CD4-positive, alpha-beta T cell (primary cell): ENCODE results near the gene ZNF282. TPM values are rescaled to one million over a fixed set of nuclear protein-coding genes. Genes with fewer than 3 reads are reported as not detected.

ENCODE experiments used
- ATAC-seq: fragments of 200-7000 bp; cut with Tn5 transposase; one replicate; pipeline ENCODE4 v1.10.0; 2022; ENCODE audit warnings: mild to moderate bottlenecking; ENCODE audit not compliant: poor library complexity
- CTCF ChIA-PET: fragments of 350-600 bp; sonication (Branson Sonifier 250); formaldehyde crosslinking; loops from one replicate; lab custom pipeline; 2021; ENCODE audit warnings: antibody characterized with exemption, inconsistent platforms; lab: Charles Lee
- POLR2A ChIA-PET: fragments of 350-600 bp; sonication (Branson Sonifier 250); formaldehyde crosslinking; loops from one replicate; lab custom pipeline; 2021; ENCODE audit warnings: antibody characterized with exemption, inconsistent platforms; lab: Charles Lee
- DNase-seq, 14 experiments: peaks; one replicate each; pipeline ENCODE4 v3.0.0-alpha.2; 2013 to 2020; ENCODE audit warnings: mixed read lengths in 2 of 14
- H3K27ac ChIP-seq, 2 donors: one replicate each; pipeline versions ENCODE4 v1.5.1 to v1.7.0; 2013; ENCODE audit warnings: low read length in 2 of 2, low read depth in 1 of 2, mild to moderate bottlenecking in 1 of 2
- H3K27me3 ChIP-seq, 2 experiments: 1 replicate in 1 of 2; 2 replicates in 1 of 2; pipeline versions ENCODE4 v1.6.1 to v1.7.0; 2013; ENCODE audit warnings: low read length in 2 of 2, control low read depth in 1 of 2, mild to moderate bottlenecking in 1 of 2, moderate library complexity in 1 of 2; ENCODE audit not compliant: insufficient read depth in 2 of 2, control insufficient read depth in 1 of 2
- H3K36me3 ChIP-seq: one replicate; pipeline ENCODE4 v1.6.1; 2013; ENCODE audit warnings: low read length, control low read depth; ENCODE audit not compliant: insufficient read depth
- H3K4me1 ChIP-seq: one replicate; pipeline ENCODE4 v1.6.1; 2013; ENCODE audit warnings: low read length, control low read depth; ENCODE audit not compliant: insufficient read depth
- H3K4me3 ChIP-seq: one replicate; pipeline ENCODE4 v1.5.1; 2013; ENCODE audit warnings: mild to moderate bottlenecking, low read length, moderate library complexity
- H3K9me3 ChIP-seq, 2 experiments: 1 replicate in 1 of 2; 2 replicates in 1 of 2; pipeline versions ENCODE4 v1.6.1 to v1.7.0; 2013; ENCODE audit warnings: low read length in 2 of 2, mild to moderate bottlenecking in 2 of 2, control low read depth in 1 of 2, moderate library complexity in 1 of 2; ENCODE audit not compliant: control insufficient read depth in 1 of 2, insufficient read depth in 1 of 2
- H3K27ac Mint-ChIP-seq: one replicate; pipeline ENCODE4 v1.8.0; 2020; ENCODE audit warnings: mixed read lengths
- H3K27me3 Mint-ChIP-seq: one replicate; pipeline ENCODE4 v1.8.0; 2021; ENCODE audit warnings: mixed read lengths
- H3K36me3 Mint-ChIP-seq: one replicate; pipeline ENCODE4 v1.8.0; 2021; ENCODE audit warnings: low read depth, mixed read lengths
- H3K4me1 Mint-ChIP-seq: one replicate; pipeline ENCODE4 v1.8.0; 2021; ENCODE audit warnings: low read depth, mixed read lengths
- H3K4me3 Mint-ChIP-seq: one replicate; pipeline ENCODE4 v1.8.0; 2020; ENCODE audit warnings: mild to moderate bottlenecking, mixed read lengths
- H3K9me3 Mint-ChIP-seq: one replicate; pipeline ENCODE4 v1.8.0; 2020; ENCODE audit warnings: mixed read lengths
- CTCF ChIP-seq: fragments of 200-600 bp; IDR thresholded peaks from one replicate; pipeline ENCODE4 v1.8.0; 2022; ENCODE audit warnings: antibody characterized with exemption, mild to moderate bottlenecking
- intact Hi-C, 2 experiments: fragments of 100-400 bp; cut with DNase I in 1 of 2; cut with micrococcal nuclease in 1 of 2; formaldehyde crosslinking; loops; one replicate each; pipeline versions ENCODE4 v1.15.1 to v1.9.0; 2023 to 2025; cut with DNase I, micrococcal nuclease
- total RNA-seq, 174 experiments: library from RNA in 2 of 174; stranded (reverse) in 2 of 174; gene quantifications; one replicate each; pipeline ENCODE4 v1.2.3 and lab custom pipeline; 2021 to 2026

ZNF282 gene
- total RNA-seq, 2 experiments from 2014 or later: 13.3 to 15.6 TPM

GRCh38 chr7:149238051-149238450 lies 42.7 kb downstream of the ZNF282 start:
- Histone ChIP-seq H3K36me3 (no peaks in the 10 kb centered on the region), H3K9me3 (peaks cover 0 to 3% of the 10 kb centered on the region in 2 experiments), H3K27me3 (peaks cover under 1 to 5% of the 10 kb centered on the region in 2 experiments), H3K27ac (no peak overlapping the region), H3K4me1 (peaks cover 25% of the 10 kb centered on the region), H3K4me3 (no peak overlapping the region)
- H3K27me3 Mint-ChIP-seq: peaks cover 17% of the 10 kb centered on the region
- ChIA-PET CTCF (interaction anchor here (1.6 kb wide), 1 partner anchor 24 kb away, joined by 4 read pairs; the partner anchor contains the start of gene ZNF783), POLR2A (no interaction called here)
- no peaks in the 10 kb centered on the region for H3K9me3 Mint-ChIP-seq
- DNase-seq (no peak), ATAC-seq (no peak)
- H3K27ac Mint-ChIP-seq: no peak overlapping the region
- H3K36me3 Mint-ChIP-seq: peaks cover 18% of the 10 kb centered on the region
- H3K4me1 Mint-ChIP-seq: peaks cover 24% of the 10 kb centered on the region
- H3K4me3 Mint-ChIP-seq: peak overlapping the region; percentile 78
- TF ChIP-seq CTCF: no peak
- intact Hi-C loops: loop anchor here in 1 of 2 experiments (5.0 kb wide), 1 partner anchor 41 kb away; the partner anchor contains the start of gene ZNF282

GRCh38 chr7:149239345-149240143 lies 44.2 kb downstream of the ZNF282 start, which contains the start of gene ZNF212:
ZNF212 (plus strand) TSS chr7:149239651; CDS start chr7:149239779, 128 bp downstream.
- Histone ChIP-seq H3K27ac (peak within 1 kb of the TSS in 1 of 2 donors; percentile 72), H3K27me3 (no peaks in the 10 kb centered on the region), H3K36me3 (no peaks in the 10 kb centered on the region), H3K4me3 (peak within 1 kb of the TSS; percentile 84), H3K4me1 (peaks cover 30% of the 10 kb centered on the region), H3K9me3 (peaks cover 0 to 3% of the 10 kb centered on the region in 2 experiments)
- ChIA-PET CTCF (interaction anchor here (1.1 to 1.7 kb wide), 3 partner anchors 23 to 385 kb away, joined by 3 to 5 read pairs (median 5); partner anchors contain the start of genes ZNF398 and ZNF783), POLR2A (interaction anchor here (1.0 to 2.8 kb wide), 4 partner anchors 22 to 183 kb away, joined by 3 to 12 read pairs (median 4); partner anchors contain the start of gene ZNF783)
- ATAC-seq: peak; percentile 100
- Mint-ChIP-seq H3K4me3 (peak within 1 kb of the TSS; percentile 93), H3K4me1 (peaks cover 27% of the 10 kb centered on the region), H3K36me3 (peaks cover 18% of the 10 kb centered on the region), H3K9me3 (no peaks in the 10 kb centered on the region), H3K27me3 (peaks cover 10% of the 10 kb centered on the region), H3K27ac (peak within 1 kb of the TSS; percentile 81)
- peak; percentile 86 for TF ChIP-seq CTCF
- intact Hi-C loops: loop anchor here (1.0 to 10.0 kb wide), 9 partner anchors 20 to 221 kb away; partner anchors contain the start of genes PDIA4 (in 1 of the 2), ZNF282 (in 1 of the 2), ZNF398 (in 1 of the 2) and ZNF425 (in 1 of the 2)
- DNase-seq: peak; percentile 78 to 93 (median 86)

GRCh38 chr7:149240637-149241036 lies 45.3 kb downstream of the ZNF282 start:
- no peaks in the 10 kb centered on the region for H3K9me3 Mint-ChIP-seq
- H3K4me3 ChIP-seq: peak overlapping the region; percentile 84
- POLR2A ChIA-PET: interaction anchor here (0.7 to 2.8 kb wide), 5 partner anchors 13 to 182 kb away, joined by 3 to 12 read pairs (median 3); partner anchors contain the start of gene ZNF783

More at GRCh38 chr7:149240637-149241036, 45.3 kb downstream of the ZNF282 start:
- H3K27ac Mint-ChIP-seq: peak overlapping the region; percentile 81
- peaks cover 33% of the 10 kb centered on the region for H3K4me1 Mint-ChIP-seq
- Histone ChIP-seq H3K4me1 (peaks cover 35% of the 10 kb centered on the region), H3K27ac (no peak overlapping the region), H3K9me3 (peaks cover 0 to 3% of the 10 kb centered on the region in 2 experiments), H3K36me3 (no peaks in the 10 kb centered on the region), H3K27me3 (no peaks in the 10 kb centered on the region)
- DNase-seq (no peak), ATAC-seq (no peak)
- peaks cover 10% of the 10 kb centered on the region for H3K27me3 Mint-ChIP-seq
- peaks cover 21% of the 10 kb centered on the region for H3K36me3 Mint-ChIP-seq
- intact Hi-C loops: loop anchor here in 1 of 2 experiments (1.0 to 10.0 kb wide), 4 partner anchors 19 to 216 kb away; partner anchors contain the start of gene PDIA4
- H3K4me3 Mint-ChIP-seq: peak overlapping the region; percentile 93
- TF ChIP-seq CTCF: no peak
- CTCF ChIA-PET: interaction anchor here (1.1 to 1.7 kb wide), 4 partner anchors 22 to 384 kb away, joined by 3 to 7 read pairs (median 5); partner anchors contain the start of genes ZNF398 and ZNF783
